GM18498 (cell line): ENCODE measurements around the gene USP17L18.
"Not testable (repeated sequence)": the region's sequence is repeated elsewhere in the genome, so short reads cannot be mapped to it uniquely, and the experiment has no call there.

Experiments used
- ATAC-seq: cut with Tn5 transposase; IDR thresholded peaks from one replicate; pipeline ENCODE4 v1.9.1; 2021; ENCODE audit warnings: mild to moderate bottlenecking, moderate library complexity; ENCODE audit not compliant: unreplicated experiment

USP17L18 gene

GRCh38 chr4:9247953-9248680, at the start of gene USP17L18:
USP17L18 (plus strand) TSS chr4:9248630; CDS start chr4:9248630, 0 bp downstream.
- ATAC-seq = not testable (repeated sequence)

- not testable (repeated sequence) for ATAC-seq
Observed at GRCh38 chr4:9210357-9210756, 38.1 kb upstream of the USP17L18 start, which contains the start of gene USP17L10. USP17L10 (plus strand) TSS chr4:9210657; CDS start chr4:9210657, 0 bp downstream.

- ATAC-seq = not testable (repeated sequence)
Observed at GRCh38 chr4:9214701-9215100, 33.7 kb upstream of the USP17L18 start.

GRCh38 chr4:9215105-9215504, 33.3 kb upstream of the USP17L18 start, which contains the start of gene USP17L11:
USP17L11 (plus strand) TSS chr4:9215405; CDS start chr4:9215405, 0 bp downstream.
- ATAC-seq = not testable (repeated sequence)

GRCh38 chr4:9219852-9220251, 28.6 kb upstream of the USP17L18 start, which contains the start of gene USP17L12:
USP17L12 (plus strand) TSS chr4:9220152; CDS start chr4:9220152, 0 bp downstream.
- not testable (repeated sequence) for ATAC-seq

- not testable (repeated sequence) for ATAC-seq
Observed at GRCh38 chr4:9224596-9224995, 23.8 kb upstream of the USP17L18 start, which contains the start of gene USP17L13. USP17L13 (plus strand) TSS chr4:9224896; CDS start chr4:9224896, 0 bp downstream.

GRCh38 chr4:9230249-9230648, 18.2 kb upstream of the USP17L18 start:
- not testable (repeated sequence) for ATAC-seq

- ATAC-seq = not testable (repeated sequence)
Observed at GRCh38 chr4:9234085-9234484, 14.3 kb upstream of the USP17L18 start, which contains the start of gene USP17L15. USP17L15 (plus strand) TSS chr4:9234385; CDS start chr4:9234385, 0 bp downstream.

GRCh38 chr4:9238461-9238860, 10.0 kb upstream of the USP17L18 start:
- not testable (repeated sequence) for ATAC-seq

GRCh38 chr4:9243579-9243978, 4.9 kb upstream of the USP17L18 start, which contains the start of gene USP17L17:
USP17L17 (plus strand) TSS chr4:9243879; CDS start chr4:9243879, 0 bp downstream.
- not testable (repeated sequence) for ATAC-seq

- ATAC-seq = not testable (repeated sequence)
Observed at GRCh38 chr4:9253078-9253477, 4.6 kb downstream of the USP17L18 start, which contains the start of gene USP17L19. USP17L19 (plus strand) TSS chr4:9253378; CDS start chr4:9253378, 0 bp downstream.

GRCh38 chr4:9257824-9258223, 9.4 kb downstream of the USP17L18 start, which contains the start of gene USP17L20:
USP17L20 (plus strand) TSS chr4:9258124; CDS start chr4:9258124, 0 bp downstream.
- ATAC-seq = not testable (repeated sequence)

GRCh38 chr4:9262572-9262971, 14.1 kb downstream of the USP17L18 start, which contains the start of gene USP17L21:
USP17L21 (plus strand) TSS chr4:9262872; CDS start chr4:9262872, 0 bp downstream.
- ATAC-seq = not testable (repeated sequence)

GRCh38 chr4:9267319-9267718, 18.9 kb downstream of the USP17L18 start, which contains the start of gene USP17L22:
USP17L22 (plus strand) TSS chr4:9267619; CDS start chr4:9267619, 0 bp downstream.
- ATAC-seq = not testable (repeated sequence)

- not testable (repeated sequence) for ATAC-seq
Observed at GRCh38 chr4:9271719-9272118, 23.3 kb downstream of the USP17L18 start.
